Activated naive CD4-positive, alpha-beta T cell treated with anti-CD3 and anti-CD28 coated beads for 36 hours (primary cell): ENCODE measurements around the gene TOR2A. TPM values are rescaled to one million over a fixed set of nuclear protein-coding genes. Genes with fewer than 3 reads are reported as not detected.

Source experiments
- CTCF ChIA-PET: fragments of 350-600 bp; sonication (Branson Sonifier 250); formaldehyde crosslinking; loops from one replicate; lab custom pipeline; 2021; ENCODE audit warnings: antibody characterized with exemption; lab: Charles Lee
- DNase-seq: peaks from one replicate; pipeline ENCODE4 v3.0.0-alpha.2; 2020
- H3K27ac Mint-ChIP-seq: one replicate; pipeline ENCODE4 v1.8.0; 2021; ENCODE audit warnings: mild to moderate bottlenecking, mixed read lengths
- H3K27me3 Mint-ChIP-seq: one replicate; pipeline ENCODE4 v1.8.0; 2021; ENCODE audit warnings: low read depth, mixed read lengths
- H3K36me3 Mint-ChIP-seq: one replicate; pipeline ENCODE4 v1.8.0; 2021; ENCODE audit warnings: low read depth, mixed read lengths
- H3K4me1 Mint-ChIP-seq: one replicate; pipeline ENCODE4 v1.8.0; 2021; ENCODE audit warnings: low read depth, mixed read lengths
- H3K4me3 Mint-ChIP-seq: one replicate; pipeline ENCODE4 v1.8.0; 2021; ENCODE audit warnings: mild to moderate bottlenecking, moderate library complexity, mixed read lengths
- H3K9me3 Mint-ChIP-seq: one replicate; pipeline ENCODE4 v1.8.0; 2021; ENCODE audit warnings: mixed read lengths
- intact Hi-C: fragments of 100-400 bp; cut with micrococcal nuclease; formaldehyde crosslinking; loops from one replicate; pipeline ENCODE4 v1.15.1; 2023
- total RNA-seq, 2 experiments: library from RNA; stranded (reverse); gene quantifications; one replicate each; pipeline ENCODE4 v1.2.3, GENCODE V29; 2021

Gene TOR2A
- total RNA-seq, 2 experiments from 2014 or later = 11.8 to 12.7 TPM

GRCh38 chr9:127723444-127723843 is 11.7 kb downstream of the TOR2A start:
- DNase-seq = no peak
- intact Hi-C loops = no loop called here
- no peak overlapping the region for H3K4me3 Mint-ChIP-seq
- CTCF ChIA-PET = interaction anchor here (0.7 kb wide), 1 partner anchor 12 kb away, joined by 4 read pairs; the partner anchor contains the start of gene TOR2A
- no peaks in the 10 kb centered on the region for H3K27me3 Mint-ChIP-seq
- H3K9me3 Mint-ChIP-seq = no peaks in the 10 kb centered on the region
- H3K27ac Mint-ChIP-seq = no peak overlapping the region
- no peaks in the 10 kb centered on the region for H3K36me3 Mint-ChIP-seq
- H3K4me1 Mint-ChIP-seq = peaks cover 22% of the 10 kb centered on the region

DNA sequence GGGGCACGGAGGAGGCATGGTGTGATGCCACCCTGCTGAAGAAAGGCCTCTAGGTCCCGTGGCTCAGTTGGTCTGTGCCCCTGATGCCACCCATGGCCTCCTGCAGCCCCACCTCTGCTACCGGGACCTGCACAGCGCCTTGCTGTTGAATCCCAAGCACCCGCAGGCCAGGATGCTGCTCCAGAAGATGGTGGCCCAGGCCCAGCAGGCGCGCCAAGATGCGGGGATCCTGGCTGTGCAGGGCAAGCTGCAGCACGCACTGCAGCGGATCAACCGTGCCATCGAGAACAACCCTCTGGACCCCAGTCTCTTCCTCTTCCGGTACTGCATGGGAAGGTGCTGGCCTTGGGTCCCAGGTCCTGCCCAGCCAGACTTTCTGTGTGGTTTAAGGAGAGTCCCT is 12.1 kb downstream of the TOR2A start:
- H3K36me3 Mint-ChIP-seq = no peaks in the 10 kb centered on the region

DNA sequence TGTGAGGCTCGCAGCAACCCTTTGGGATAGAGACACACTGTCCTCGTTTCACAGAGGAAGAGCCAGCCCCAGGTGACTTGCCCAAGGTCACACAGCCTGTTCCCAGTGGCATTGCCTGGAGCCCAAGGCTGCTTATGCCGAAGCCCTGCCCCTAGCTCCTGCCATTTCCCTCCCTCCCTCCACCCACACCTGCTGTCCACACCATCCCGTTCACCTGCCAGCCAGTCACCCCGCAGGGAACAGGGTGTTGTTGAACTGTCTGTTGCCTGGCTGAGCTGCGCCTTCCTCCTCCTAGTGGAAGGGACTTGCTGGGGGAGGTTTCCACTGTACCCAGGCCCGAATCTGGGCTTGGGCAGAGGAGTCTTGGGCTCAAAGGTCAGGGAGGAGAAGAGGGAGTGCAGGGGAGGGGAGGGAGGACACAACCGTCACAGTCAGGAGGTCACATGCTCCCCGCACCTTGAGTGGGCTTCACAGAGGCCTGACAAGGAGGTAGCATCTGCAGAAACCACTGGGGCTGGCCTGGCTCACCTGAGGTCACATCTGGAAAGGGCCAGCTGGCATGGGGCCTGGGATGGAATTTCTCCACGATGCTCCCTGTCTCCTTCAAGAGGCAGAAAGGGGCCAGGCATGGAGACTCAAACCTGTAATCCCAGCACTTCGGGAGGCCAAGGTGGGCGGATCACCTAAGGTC is 12.9 kb downstream of the TOR2A start:
- DNase-seq = no peak
- H3K27ac Mint-ChIP-seq = no peak overlapping the region
- CTCF ChIA-PET = interaction anchor here (0.8 to 1.0 kb wide), 2 partner anchors 137 to 154 kb away, joined by 3 read pairs; a partner anchor contains a TSS
- H3K4me3 Mint-ChIP-seq = no peak overlapping the region
- no peaks in the 10 kb centered on the region for H3K9me3 Mint-ChIP-seq
- intact Hi-C loops = no loop called here
- H3K4me1 Mint-ChIP-seq = peaks cover 22% of the 10 kb centered on the region
- no peaks in the 10 kb centered on the region for H3K36me3 Mint-ChIP-seq
- H3K27me3 Mint-ChIP-seq = no peaks in the 10 kb centered on the region

More for the DNA sequence above, 12.1 kb downstream of the TOR2A start:
- no peak overlapping the region for H3K4me3 Mint-ChIP-seq
- peaks cover 22% of the 10 kb centered on the region for H3K4me1 Mint-ChIP-seq
- H3K9me3 Mint-ChIP-seq = no peaks in the 10 kb centered on the region
- intact Hi-C loops = no loop called here
- CTCF ChIA-PET = no interaction called here
- H3K27me3 Mint-ChIP-seq = no peaks in the 10 kb centered on the region
- DNase-seq = no peak
- H3K27ac Mint-ChIP-seq = no peak overlapping the region

DNA sequence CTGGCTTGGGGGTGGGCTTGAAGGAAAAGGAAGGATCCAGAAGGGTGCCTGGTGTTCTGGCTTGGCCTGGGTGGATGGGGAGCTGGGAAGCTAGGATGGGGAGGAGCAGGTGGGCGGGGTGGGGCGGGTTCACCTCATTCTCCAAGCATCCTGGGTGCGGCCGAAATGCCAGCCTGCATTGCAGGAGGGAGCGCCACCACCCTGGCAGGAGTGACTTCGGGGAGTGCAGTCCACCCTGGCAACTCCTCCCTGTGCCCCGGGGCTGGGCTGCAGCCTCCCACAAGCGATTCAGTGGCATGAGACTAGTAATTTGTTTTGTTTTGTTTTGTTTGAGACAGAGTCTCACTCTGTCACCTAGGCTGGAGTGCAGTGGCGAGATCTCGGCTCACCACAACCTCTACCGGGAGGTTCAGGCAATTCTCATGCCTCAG is 13.7 kb downstream of the TOR2A start:
- Mint-ChIP-seq H3K27me3 (no peaks in the 10 kb centered on the region), H3K36me3 (no peaks in the 10 kb centered on the region), H3K27ac (no peak overlapping the region), H3K4me3 (no peak overlapping the region), H3K4me1 (peaks cover 22% of the 10 kb centered on the region), H3K9me3 (no peaks in the 10 kb centered on the region)
- intact Hi-C loops = no loop called here
- no peak for DNase-seq
- CTCF ChIA-PET = interaction anchor here (0.8 to 1.0 kb wide), 2 partner anchors 136 to 153 kb away, joined by 3 read pairs; a partner anchor contains a TSS

GRCh38 chr9:127720865-127721227 is 14.2 kb downstream of the TOR2A start:
- intact Hi-C loops = no loop called here
- DNase-seq = no peak
- H3K4me3 Mint-ChIP-seq = no peak overlapping the region
- CTCF ChIA-PET = interaction anchor here (1.2 kb wide), 1 partner anchor 14 kb away, joined by 4 read pairs; the partner anchor contains the start of gene TOR2A
- no peaks in the 10 kb centered on the region for H3K9me3 Mint-ChIP-seq
- H3K27ac Mint-ChIP-seq = no peak overlapping the region
- H3K27me3 Mint-ChIP-seq = no peaks in the 10 kb centered on the region
- no peaks in the 10 kb centered on the region for H3K36me3 Mint-ChIP-seq
- H3K4me1 Mint-ChIP-seq = peaks cover 28% of the 10 kb centered on the region

GRCh38 chr9:127720031-127720864 is 14.8 kb downstream of the TOR2A start:
- Mint-ChIP-seq H3K27me3 (no peaks in the 10 kb centered on the region), H3K9me3 (no peaks in the 10 kb centered on the region), H3K36me3 (peaks cover 2% of the 10 kb centered on the region), H3K4me3 (peak overlapping the region; percentile 29), H3K4me1 (peaks cover 28% of the 10 kb centered on the region), H3K27ac (peak overlapping the region; percentile 50)
- DNase-seq = peak; percentile 27
- CTCF ChIA-PET = interaction anchor here (1.2 to 1.5 kb wide), 2 partner anchors 13 to 14 kb away, joined by 3 to 4 read pairs; partner anchors contain the start of gene TOR2A
- intact Hi-C loops = no loop called here

GRCh38 chr9:127717766-127718165 is 17.3 kb downstream of the TOR2A start:
- Mint-ChIP-seq H3K36me3 (peaks cover 2% of the 10 kb centered on the region), H3K4me1 (peaks cover 34% of the 10 kb centered on the region), H3K4me3 (no peak overlapping the region), H3K27ac (no peak overlapping the region), H3K27me3 (no peaks in the 10 kb centered on the region), H3K9me3 (no peaks in the 10 kb centered on the region)
- intact Hi-C loops = loop anchor here (5.0 kb wide), 1 partner anchor 105 kb away; the partner anchor contains the start of gene STXBP1
- CTCF ChIA-PET = interaction anchor here (0.6 to 0.7 kb wide), 2 partner anchors 61 to 73 kb away, joined by 3 to 6 read pairs; no protein-coding TSS in a partner anchor
- DNase-seq = no peak

- no peaks in the 10 kb centered on the region for H3K27me3 Mint-ChIP-seq
- H3K4me1 Mint-ChIP-seq = peaks cover 39% of the 10 kb centered on the region
- intact Hi-C loops = loop anchor here (5.0 kb wide), 1 partner anchor 104 kb away; the partner anchor contains the start of gene STXBP1
- no peaks in the 10 kb centered on the region for H3K9me3 Mint-ChIP-seq
- no peak for DNase-seq
- peak overlapping the region; percentile 97 for H3K4me3 Mint-ChIP-seq
- peak overlapping the region; percentile 84 for H3K27ac Mint-ChIP-seq
- CTCF ChIA-PET = interaction anchor here (0.6 to 2.9 kb wide), 3 partner anchors 18 to 153 kb away, joined by 3 to 14 read pairs (median 10); partner anchors contain the start of gene TOR2A
- H3K36me3 Mint-ChIP-seq = peaks cover 2% of the 10 kb centered on the region
These were observed 18.7 kb downstream of the TOR2A start for GRCh38 chr9:127716412-127716811.

- intact Hi-C loops = loop anchor here (1.0 to 5.0 kb wide), 3 partner anchors 16 to 103 kb away; partner anchors contain the start of genes STXBP1 and TOR2A
These were observed 19.4 kb downstream of the TOR2A start, which contains the start of the genes PTRH1 and TTC16 for GRCh38 chr9:127715470-127716337. Gene PTRH1 (minus strand): TSS chr9:127715663. CDS start chr9:127715639, 24 bp downstream. Gene TTC16 (plus strand): TSS chr9:127716079. CDS start chr9:127716146, 67 bp downstream.

GRCh38 chr9:127714951-127715469 is 20.1 kb downstream of the TOR2A start:
- H3K9me3 Mint-ChIP-seq = no peaks in the 10 kb centered on the region
- DNase-seq = peak; percentile 25
- H3K36me3 Mint-ChIP-seq = peaks cover 2% of the 10 kb centered on the region
- H3K27ac Mint-ChIP-seq = peak overlapping the region; percentile 84
- peaks cover 37% of the 10 kb centered on the region for H3K4me1 Mint-ChIP-seq
- CTCF ChIA-PET = interaction anchor here (1.0 to 2.9 kb wide), 4 partner anchors 20 to 155 kb away, joined by 3 to 14 read pairs (median 7); partner anchors contain the start of gene TOR2A
- intact Hi-C loops = loop anchor here (1.0 to 5.0 kb wide), 3 partner anchors 16 to 103 kb away; partner anchors contain the start of genes STXBP1 and TOR2A
- H3K27me3 Mint-ChIP-seq = no peaks in the 10 kb centered on the region
- H3K4me3 Mint-ChIP-seq = peak overlapping the region; percentile 97

More at GRCh38 chr9:127715470-127716337, 19.4 kb downstream of the TOR2A start, which contains the start of the genes PTRH1 and TTC16:
- no peaks in the 10 kb centered on the region for H3K9me3 Mint-ChIP-seq
- DNase-seq = peak; percentile 98
- peak within 1 kb of the TSS; percentile 84 for H3K27ac Mint-ChIP-seq
- peaks cover 2% of the 10 kb centered on the region for H3K36me3 Mint-ChIP-seq
- no peaks in the 10 kb centered on the region for H3K27me3 Mint-ChIP-seq
- CTCF ChIA-PET = interaction anchor here (0.6 to 2.9 kb wide), 3 partner anchors 19 to 154 kb away, joined by 3 to 14 read pairs (median 10); partner anchors contain the start of gene TOR2A
- H3K4me1 Mint-ChIP-seq = peaks cover 41% of the 10 kb centered on the region
- H3K4me3 Mint-ChIP-seq = peak within 1 kb of the TSS; percentile 97
